Astrocyte (in vitro differentiated cells and primary cell): ENCODE data around the gene C1orf116. TPM values are rescaled to one million over a fixed set of nuclear protein-coding genes. Genes with fewer than 3 reads are reported as not detected.

ENCODE experiments used
- DNase-seq: peaks from one replicate; pipeline ENCODE4 v3.0.0-alpha.2; 2010; ENCODE audit warnings: low read depth
- FAIRE-seq: peaks from 2 replicates; lab custom pipeline; 2011; peaks lifted over from hg19 to GRCh38; lab: Jason Lieb, UNC
- H2AFZ ChIP-seq: 2 replicates; pipeline ENCODE4 v1.6.0; 2012; ENCODE audit warnings: low read depth, low read length, inconsistent platforms
- H3K27ac ChIP-seq: 2 replicates; pipeline ENCODE4 v1.5.1; 2011; ENCODE audit warnings: low read depth, low read length, inconsistent platforms
- H3K27me3 ChIP-seq: 2 replicates; pipeline ENCODE4 v1.6.0; 2011; ENCODE audit warnings: low read length, inconsistent platforms; ENCODE audit not compliant: insufficient read depth
- H3K36me3 ChIP-seq: 2 replicates; pipeline ENCODE4 v1.5.1; 2011; ENCODE audit warnings: low read length, inconsistent platforms; ENCODE audit not compliant: insufficient read depth
- H3K4me1 ChIP-seq: 2 replicates; pipeline ENCODE4 v1.5.1; 2011; ENCODE audit warnings: low read length, inconsistent platforms; ENCODE audit not compliant: insufficient read depth
- H3K4me2 ChIP-seq: 2 replicates; pipeline ENCODE4 v1.6.0; 2012; ENCODE audit warnings: low read length, inconsistent platforms
- H3K4me3 ChIP-seq: 2 replicates; pipeline ENCODE4 v1.5.1; 2011; ENCODE audit warnings: low read depth, mild to moderate bottlenecking, low read length, inconsistent platforms; ENCODE audit not compliant: insufficient read depth
- H3K79me2 ChIP-seq: 2 replicates; pipeline ENCODE4 v1.6.0; 2012; ENCODE audit warnings: mild to moderate bottlenecking, low read length, inconsistent platforms; ENCODE audit not compliant: insufficient read depth
- H3K9ac ChIP-seq: 2 replicates; pipeline ENCODE4 v1.6.0; 2012; ENCODE audit warnings: mild to moderate bottlenecking, low read length, inconsistent platforms
- H3K9me3 ChIP-seq: 2 replicates; pipeline ENCODE4 v1.5.1; 2012; ENCODE audit warnings: low read depth, mild to moderate bottlenecking, low read length, inconsistent platforms; ENCODE audit not compliant: insufficient read depth
- H4K20me1 ChIP-seq: 2 replicates; pipeline ENCODE4 v1.6.0; 2012; ENCODE audit warnings: low read length, inconsistent platforms; ENCODE audit not compliant: insufficient read depth
- H3K27ac Mint-ChIP-seq: one replicate; pipeline ENCODE4 v1.8.0; 2021; ENCODE audit warnings: mild to moderate bottlenecking, mixed read lengths; ENCODE audit not compliant: unreplicated experiment
- H3K27me3 Mint-ChIP-seq: one replicate; pipeline ENCODE4 v1.8.0; 2021; ENCODE audit warnings: low read depth, mixed read lengths; ENCODE audit not compliant: unreplicated experiment
- H3K36me3 Mint-ChIP-seq: one replicate; pipeline ENCODE4 v1.8.0; 2021; ENCODE audit warnings: low read depth, mixed read lengths; ENCODE audit not compliant: unreplicated experiment
- H3K4me1 Mint-ChIP-seq: one replicate; pipeline ENCODE4 v1.8.0; 2021; ENCODE audit warnings: low read depth, mixed read lengths; ENCODE audit not compliant: unreplicated experiment
- H3K4me3 Mint-ChIP-seq: one replicate; pipeline ENCODE4 v1.8.0; 2021; ENCODE audit warnings: mild to moderate bottlenecking, moderate library complexity, mixed read lengths; ENCODE audit not compliant: unreplicated experiment
- H3K9me3 Mint-ChIP-seq: one replicate; pipeline ENCODE4 v1.8.0; 2021; ENCODE audit warnings: mild to moderate bottlenecking, mixed read lengths; ENCODE audit not compliant: unreplicated experiment
- CTCF ChIP-seq: IDR thresholded peaks from 2 replicates; pipeline ENCODE4 v1.5.1; 2011; ENCODE audit warnings: low read depth, mild to moderate bottlenecking, inconsistent platforms, low read length, moderate library complexity; ENCODE audit not compliant: insufficient read depth
- EZH2 ChIP-seq: IDR thresholded peaks from 2 replicates; pipeline ENCODE4 v1.6.1; 2012; ENCODE audit warnings: mild to moderate bottlenecking, low read length, inconsistent platforms; ENCODE audit not compliant: insufficient read depth
- total RNA-seq: library from RNA; stranded (reverse); gene quantifications from 2 replicates; pipeline ENCODE4 v1.2.1, GENCODE V29; 2021

The C1orf116 gene
- total RNA-seq, 1 donor from 2014 or later: 0.86 TPM

GRCh38 chr1:206974140-206974539, 58.4 kb downstream of the C1orf116 start:
- TF ChIP-seq CTCF (no peak), EZH2 (no peak)

GRCh38 chr1:206972728-206973127, 59.8 kb downstream of the C1orf116 start:
- Mint-ChIP-seq H3K27ac (no peak overlapping the region), H3K36me3 (no peaks in the 10 kb centered on the region), H3K27me3 (peaks cover 75% of the 10 kb centered on the region), H3K9me3 (no peaks in the 10 kb centered on the region), H3K4me3 (no peak overlapping the region), H3K4me1 (peaks cover under 1% of the 10 kb centered on the region)
- Histone ChIP-seq H3K4me2 (no peak overlapping the region), H2AFZ (no peak overlapping the region), H3K4me3 (no peak overlapping the region), H3K27ac (no peak overlapping the region), H3K4me1 (no peaks in the 10 kb centered on the region), H3K36me3 (no peaks in the 10 kb centered on the region), H3K79me2 (no peaks in the 10 kb centered on the region), H3K27me3 (peaks cover 23% of the 10 kb centered on the region), H3K9me3 (no peaks in the 10 kb centered on the region), H4K20me1 (no peaks in the 10 kb centered on the region), H3K9ac (no peak overlapping the region)
- no peak for FAIRE-seq
- no peak for DNase-seq
- no peak for TF ChIP-seq EZH2
- no peak for TF ChIP-seq CTCF

More at GRCh38 chr1:206974140-206974539, 58.4 kb downstream of the C1orf116 start:
- Mint-ChIP-seq H3K27me3 (peaks cover 63% of the 10 kb centered on the region), H3K36me3 (no peaks in the 10 kb centered on the region), H3K4me3 (no peak overlapping the region), H3K9me3 (no peaks in the 10 kb centered on the region), H3K27ac (no peak overlapping the region), H3K4me1 (no peaks in the 10 kb centered on the region)
- H3K4me3 ChIP-seq: no peak overlapping the region
- no peaks in the 10 kb centered on the region for H3K4me1 ChIP-seq
- H3K9me3 ChIP-seq: no peaks in the 10 kb centered on the region
- no peaks in the 10 kb centered on the region for H4K20me1 ChIP-seq
- H3K4me2 ChIP-seq: no peak overlapping the region
- H3K27ac ChIP-seq: no peak overlapping the region
- no peaks in the 10 kb centered on the region for H3K79me2 ChIP-seq
- no peak overlapping the region for H2AFZ ChIP-seq
- H3K36me3 ChIP-seq: no peaks in the 10 kb centered on the region
- no peak overlapping the region for H3K9ac ChIP-seq
- DNase-seq (no peak), FAIRE-seq (no peak)
- peaks cover 27% of the 10 kb centered on the region for H3K27me3 ChIP-seq

GRCh38 chr1:206971029-206971655, 61.4 kb downstream of the C1orf116 start:
- no peaks in the 10 kb centered on the region for H3K79me2 ChIP-seq
- peaks cover 13% of the 10 kb centered on the region for H3K27me3 ChIP-seq
- H4K20me1 ChIP-seq: no peaks in the 10 kb centered on the region
- FAIRE-seq (no peak), DNase-seq (no peak)
- H3K27me3 Mint-ChIP-seq: peaks cover 66% of the 10 kb centered on the region
- H3K4me3 Mint-ChIP-seq: no peak overlapping the region
- no peak overlapping the region for H3K27ac Mint-ChIP-seq
- no peak overlapping the region for H3K27ac ChIP-seq
- no peak overlapping the region for H3K4me3 ChIP-seq
- no peaks in the 10 kb centered on the region for H3K9me3 ChIP-seq
- no peak overlapping the region for H3K4me2 ChIP-seq
- no peaks in the 10 kb centered on the region for H3K36me3 ChIP-seq
- H3K9ac ChIP-seq: no peak overlapping the region
- no peaks in the 10 kb centered on the region for H3K9me3 Mint-ChIP-seq
- H3K4me1 Mint-ChIP-seq: peaks cover 6% of the 10 kb centered on the region
- no peaks in the 10 kb centered on the region for H3K4me1 ChIP-seq
- TF ChIP-seq EZH2: no peak
- TF ChIP-seq CTCF: no peak
- no peaks in the 10 kb centered on the region for H3K36me3 Mint-ChIP-seq
- no peak overlapping the region for H2AFZ ChIP-seq
